HEK293T (cell line): ENCODE results near the gene PRRC2B.

Experiments
- BHLHE40 ChIP-seq: fragments of 450-650 bp; IDR thresholded peaks from 2 replicates; pipeline ENCODE4 v1.6.1; 2016; ENCODE audit warnings: mild to moderate bottlenecking, moderate library complexity, borderline replicate concordance
- FOXM1 ChIP-seq: fragments of 450-650 bp; IDR thresholded peaks from 2 replicates; pipeline ENCODE4 v1.6.1; 2017; ENCODE audit warnings: mild to moderate bottlenecking, borderline replicate concordance
- LEF1 ChIP-seq: fragments of 450-650 bp; IDR thresholded peaks from 2 replicates; pipeline ENCODE4 v1.6.1; 2017; ENCODE audit warnings: mild to moderate bottlenecking, borderline replicate concordance
- SP1 ChIP-seq: fragments of 450-650 bp; IDR thresholded peaks from 2 replicates; pipeline ENCODE4 v1.6.1; 2017
- SUZ12 ChIP-seq: fragments of 450-650 bp; IDR thresholded peaks from 2 replicates; pipeline ENCODE4 v1.6.1; 2016; ENCODE audit warnings: mild to moderate bottlenecking
- ZNF384 ChIP-seq: fragments of 450-650 bp; IDR thresholded peaks from 2 replicates; pipeline ENCODE4 v1.6.1; 2016

DNA sequence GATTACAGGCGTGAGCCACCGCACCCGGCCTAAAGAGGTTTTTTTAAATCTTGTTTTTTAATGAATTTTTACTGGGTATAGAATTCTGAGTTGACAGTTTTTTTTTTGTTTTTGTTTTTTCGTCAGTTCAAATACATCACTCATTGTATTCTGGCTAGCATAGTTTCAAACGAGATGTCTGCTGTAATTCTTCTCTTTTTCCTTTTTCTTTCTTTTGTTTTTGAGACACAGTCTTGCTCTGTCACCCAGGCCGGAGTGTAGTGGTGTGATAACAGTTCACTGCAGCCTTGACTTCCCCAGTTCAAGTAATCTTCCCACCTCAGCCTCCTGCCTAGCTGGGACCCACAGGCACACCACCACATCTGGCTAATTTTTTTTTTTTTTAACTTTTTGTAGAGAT, 149.3 kb downstream of the PRRC2B start:
- no peak for TF ChIP-seq SUZ12
- no peak for TF ChIP-seq FOXM1
- TF ChIP-seq LEF1 = no peak
- TF ChIP-seq ZNF384 = peak; percentile 62; the same call in 1 of the 2 replicates
- no peak for TF ChIP-seq BHLHE40
- no peak for TF ChIP-seq SP1
